ENCODE results near the gene PACC1.
A peak's percentile ranks its signal among the peaks of the same experiment; 100 is the strongest.

PACC1 gene

GRCh38 chr1:212437179-212437798 is 22.6 kb upstream of the PACC1 start:
- peak in 1 of 5 experiments; percentile 7 for DNase-seq

- no peak for DNase-seq
Measured at GRCh38 chr1:212434992-212435391, 20.3 kb upstream of the PACC1 start.

- DNase-seq, result no peak
Measured at GRCh38 chr1:212433577-212434462, 19.1 kb upstream of the PACC1 start.

GRCh38 chr1:212432661-212433576 is 18.2 kb upstream of the PACC1 start, which contains the start of gene NENF:
NENF (plus strand) TSS chr1:212432920; CDS start chr1:212432944, 24 bp downstream.
- DNase-seq, result peak; percentile 52 to 87 (median 59)

GRCh38 chr1:212432272-212432660 is 17.6 kb upstream of the PACC1 start:
- no peak for DNase-seq

- DNase-seq, result no peak
Measured at GRCh38 chr1:212431644-212432043, 17.0 kb upstream of the PACC1 start.

GRCh38 chr1:212430955-212431394 is 16.3 kb upstream of the PACC1 start:
- no peak for DNase-seq

GRCh38 chr1:212430416-212430815 is 15.7 kb upstream of the PACC1 start:
- DNase-seq, result no peak

GRCh38 chr1:212428496-212428895 is 13.8 kb upstream of the PACC1 start:
- no peak for DNase-seq

GRCh38 chr1:212423879-212424278 is 9.2 kb upstream of the PACC1 start:
- DNase-seq, result no peak

- DNase-seq, result no peak
Measured at GRCh38 chr1:212421165-212421564, 6.5 kb upstream of the PACC1 start.

GRCh38 chr1:212415107-212415841 is 588 bp upstream of the PACC1 start:
- DNase-seq, result peak in 1 of 5 experiments; percentile 13

- DNase-seq, result no peak
Measured at GRCh38 chr1:212413902-212414327, 771 bp downstream of the PACC1 start.

- DNase-seq, result no peak
Measured at GRCh38 chr1:212412374-212412773, 2.3 kb downstream of the PACC1 start.

- DNase-seq, result no peak
Measured at GRCh38 chr1:212410231-212410820, 4.4 kb downstream of the PACC1 start.

- no peak for DNase-seq
Measured at GRCh38 chr1:212402666-212403321, 11.9 kb downstream of the PACC1 start.

- DNase-seq, result no peak
Measured at GRCh38 chr1:212401838-212402582, 12.7 kb downstream of the PACC1 start.

GRCh38 chr1:212401042-212401441 is 13.6 kb downstream of the PACC1 start:
- DNase-seq, result no peak

GRCh38 chr1:212397171-212397570 is 17.5 kb downstream of the PACC1 start:
- no peak for DNase-seq

- peak in 1 of 5 experiments; percentile 9 for DNase-seq
Measured at GRCh38 chr1:212396638-212397037, 18.0 kb downstream of the PACC1 start.
